NCI-H2107 treated with DMSO at 0.1 percent for 48 hours (cell line): ENCODE data around the gene OOSP4B.
"Not testable (repeated sequence)": the region's sequence is repeated elsewhere in the genome, so short reads cannot be mapped to it uniquely, and the experiment has no call there.

ENCODE experiments used
- DNase-seq: peaks from one replicate; lab custom pipeline; 2025; ENCODE audit not compliant: unreplicated experiment; lab: John Stamatoyannopoulos, UW

The OOSP4B gene

DNA sequence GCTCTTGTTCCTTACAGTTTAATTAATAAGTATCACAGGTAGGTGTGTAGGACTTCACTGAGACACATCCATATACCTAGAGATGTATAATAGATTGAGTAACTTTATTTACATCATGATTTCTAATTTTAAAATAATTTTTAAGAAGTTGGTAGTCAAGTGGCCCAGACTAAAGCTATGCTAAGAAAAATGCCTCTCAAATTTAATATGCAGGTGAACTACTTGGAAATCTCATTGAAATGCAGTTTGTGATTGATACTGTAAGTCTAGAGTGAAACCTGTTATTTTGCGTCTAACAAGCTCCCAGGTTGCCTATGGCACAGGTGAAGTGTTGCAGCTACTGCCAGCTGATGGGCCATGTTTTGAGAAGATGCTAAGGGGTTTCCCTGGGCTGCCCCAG, at the start of gene OOSP4B:
Gene OOSP4B (plus strand): TSS at position 301 of the 400 bp plus-strand sequence.
- DNase-seq: no peak

GRCh38 chr11:59967677-59968394, 49.1 kb upstream of the OOSP4B start:
- no peak for DNase-seq

- no peak for DNase-seq
Observed at GRCh38 chr11:59968395-59968783, 48.6 kb upstream of the OOSP4B start.

DNA sequence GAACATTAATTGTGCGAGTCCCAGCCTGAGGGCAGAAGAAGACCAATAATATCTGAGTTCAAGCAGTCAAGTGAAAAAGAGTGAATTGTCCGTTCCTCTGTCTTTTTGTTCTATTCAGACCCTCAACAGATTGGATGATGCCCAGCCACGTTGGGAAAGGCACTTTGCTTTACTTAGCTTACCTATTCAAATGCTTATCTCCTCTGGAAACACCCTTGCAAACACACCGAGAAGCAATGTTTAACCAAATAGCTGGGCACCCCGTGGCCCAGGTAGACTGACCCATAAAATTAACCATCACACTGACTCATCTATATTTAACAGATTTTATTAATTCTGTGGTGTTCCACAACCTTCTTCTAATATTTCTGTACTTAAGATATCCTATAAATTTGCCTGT, 43.9 kb upstream of the OOSP4B start:
- DNase-seq: no peak

DNA sequence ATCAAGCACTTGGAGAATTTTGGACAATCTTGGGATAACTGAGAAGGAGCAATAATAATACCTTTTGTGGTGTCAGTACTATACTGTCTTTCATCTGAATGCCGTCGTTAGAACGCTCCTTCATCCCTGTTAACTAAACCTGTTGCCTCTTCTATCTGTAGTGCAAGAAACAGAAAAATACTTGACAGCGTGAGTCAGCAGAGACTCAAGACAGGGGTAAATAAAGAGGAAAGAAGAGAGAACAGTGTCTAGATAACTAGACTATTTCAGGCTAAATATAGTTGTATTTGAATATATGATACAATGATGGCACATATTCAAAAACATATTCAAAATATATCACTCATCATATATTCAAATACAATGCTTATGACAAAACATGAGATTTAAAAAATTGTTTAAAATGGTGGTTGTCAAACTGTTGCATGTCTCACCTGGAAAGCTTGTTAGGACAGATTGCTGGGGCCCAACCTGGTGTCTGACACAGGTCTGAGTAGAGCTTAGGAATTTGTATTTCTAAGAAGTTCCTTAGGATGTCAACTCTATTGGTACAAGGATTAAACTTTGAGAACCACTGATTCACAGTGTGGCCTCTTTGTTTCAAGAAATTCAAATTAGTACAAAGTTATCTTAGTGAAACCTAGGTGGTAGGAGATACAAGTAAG, 35.7 kb upstream of the OOSP4B start:
- no peak for DNase-seq

DNA sequence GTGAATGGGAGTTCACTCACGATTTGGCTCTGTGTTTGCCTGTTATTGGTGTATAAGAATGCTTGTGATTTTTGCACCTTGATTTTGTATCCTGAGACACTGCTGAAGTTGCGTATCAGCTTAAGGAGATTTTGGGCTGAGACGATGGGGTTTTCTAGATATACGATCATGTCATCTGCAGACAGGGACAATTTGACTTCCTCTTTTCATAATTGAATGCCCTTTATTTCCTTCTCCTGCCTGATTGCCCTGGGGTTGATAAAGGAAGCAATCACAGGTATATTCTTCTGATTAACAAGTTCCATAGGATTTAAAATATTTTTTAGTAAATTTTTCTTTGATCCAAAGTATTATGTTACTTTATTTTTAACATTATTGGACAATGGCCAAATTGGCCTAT, 34.9 kb upstream of the OOSP4B start:
- DNase-seq: not testable (repeated sequence)

- DNase-seq: no peak
Observed at GRCh38 chr11:59983212-59983611, 33.8 kb upstream of the OOSP4B start.

GRCh38 chr11:59984368-59984767, 32.6 kb upstream of the OOSP4B start:
- no peak for DNase-seq

DNA sequence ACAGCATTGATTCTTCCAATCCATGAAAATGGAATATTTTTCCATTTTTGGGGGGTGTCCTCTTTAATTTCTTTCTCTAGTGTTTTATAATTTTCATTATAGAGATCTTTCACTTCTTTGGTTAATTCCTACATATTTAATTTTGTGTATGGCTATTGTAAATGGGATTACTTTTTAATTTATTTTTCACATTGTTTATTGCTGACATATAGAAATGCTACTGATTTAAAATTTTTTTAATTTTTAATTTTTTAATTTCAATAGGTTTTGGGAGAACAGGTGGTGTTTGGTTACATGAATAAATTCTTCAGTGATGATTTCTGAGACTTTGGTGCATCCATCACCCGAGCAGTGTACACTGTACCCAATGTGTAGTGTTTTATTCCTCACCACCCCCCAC, 26.6 kb upstream of the OOSP4B start:
- DNase-seq: no peak

DNA sequence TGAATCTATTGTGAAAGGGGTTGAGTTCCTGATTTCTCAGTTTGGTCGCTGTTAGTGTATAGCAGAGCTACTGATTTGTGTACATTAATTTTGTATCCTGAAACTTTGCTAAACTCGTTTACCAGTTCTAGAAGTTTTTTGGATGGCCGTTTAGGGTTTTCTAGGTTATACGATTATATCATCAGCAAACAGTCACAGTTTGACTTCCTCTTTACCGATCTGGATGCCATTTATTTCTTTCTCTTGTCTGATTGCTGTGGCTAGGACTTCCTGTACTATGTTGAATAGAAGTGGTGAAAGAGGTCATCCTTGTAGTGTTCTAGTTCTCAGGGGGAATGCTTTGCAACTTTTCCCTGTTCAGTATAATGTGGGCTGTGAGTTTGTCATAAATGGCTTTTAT, 24.6 kb upstream of the OOSP4B start:
- DNase-seq: no peak

DNA sequence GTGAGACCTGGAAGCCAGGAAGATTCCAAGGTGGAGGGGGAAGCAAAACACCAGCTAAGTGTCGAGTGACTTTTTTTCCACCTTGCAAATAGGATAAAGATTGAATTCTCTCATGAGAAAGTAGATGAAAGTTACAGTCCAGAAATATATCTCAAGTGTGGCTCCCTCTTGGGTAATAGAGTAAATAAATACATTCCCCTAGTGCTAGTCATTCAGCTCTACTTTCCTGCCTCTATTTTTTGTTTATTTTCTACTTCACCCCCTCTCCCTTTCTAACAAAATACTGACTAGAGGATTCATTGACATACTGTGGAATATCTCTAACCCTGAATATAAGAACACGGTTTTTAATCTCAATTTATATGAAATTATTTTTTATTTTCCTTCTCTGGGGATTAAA, 19.2 kb upstream of the OOSP4B start:
- no peak for DNase-seq

GRCh38 chr11:59999691-60000090, 17.3 kb upstream of the OOSP4B start:
- no peak for DNase-seq

DNA sequence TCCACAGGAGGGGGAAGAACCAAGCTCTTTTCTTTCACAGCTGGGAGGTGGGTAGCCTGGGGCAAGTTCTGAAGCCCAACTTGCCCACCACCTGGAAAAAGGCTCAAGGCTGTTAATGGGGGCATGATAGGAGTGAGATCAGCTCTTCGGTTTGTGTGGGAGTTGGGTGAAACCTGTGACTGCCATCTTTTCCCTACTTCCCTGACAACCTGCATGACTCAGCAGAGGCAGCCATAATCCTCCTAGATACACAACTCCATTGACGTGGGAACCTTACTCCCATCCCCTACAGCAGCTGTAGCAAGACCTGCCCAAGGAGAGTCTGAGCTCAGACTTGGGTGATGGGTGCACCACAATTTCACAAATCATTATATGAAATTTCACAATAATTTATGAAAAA, 13.3 kb upstream of the OOSP4B start:
- DNase-seq: no peak

DNA sequence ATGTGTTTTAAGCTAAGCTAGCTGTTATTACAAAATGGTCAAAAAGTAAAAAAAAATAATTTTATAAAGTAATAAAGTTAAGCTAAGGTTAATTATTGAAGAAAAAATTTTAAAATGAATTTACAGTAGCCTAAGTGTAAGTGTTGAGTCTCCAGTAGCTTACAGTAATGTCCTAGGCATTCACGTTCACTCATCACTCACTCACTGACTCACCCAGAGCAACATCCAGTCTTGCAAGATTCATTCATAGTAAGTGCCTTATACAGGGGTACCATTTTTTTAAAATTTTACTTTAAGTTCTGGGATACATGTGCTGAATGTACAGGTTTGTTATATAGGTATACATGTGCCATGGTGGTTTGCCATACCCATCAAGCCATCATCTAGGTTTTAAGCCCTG, 11.6 kb upstream of the OOSP4B start:
- DNase-seq: no peak

- DNase-seq: no peak
Observed at GRCh38 chr11:60018058-60018457, 1.1 kb downstream of the OOSP4B start.

DNA sequence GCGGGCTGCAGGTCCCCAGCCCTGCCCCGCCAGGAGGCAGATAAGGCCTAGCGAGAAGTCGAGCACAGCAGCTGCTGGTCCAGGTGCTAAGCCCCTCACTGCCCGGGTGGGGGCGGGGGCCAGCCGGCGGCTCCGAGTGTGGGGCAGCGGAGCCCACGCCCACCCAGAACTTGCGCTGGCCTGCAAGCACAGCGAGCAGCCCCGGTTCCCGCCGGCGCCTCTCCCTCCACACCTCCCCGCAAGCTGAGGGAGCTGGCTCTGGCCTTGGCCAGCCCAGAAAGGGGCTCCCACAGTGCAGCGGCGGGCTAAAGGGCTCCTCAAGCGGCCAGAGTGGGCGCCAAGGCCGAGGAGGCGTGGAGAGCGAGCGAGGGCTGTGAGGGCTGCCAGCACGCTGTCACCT, 3.4 kb downstream of the OOSP4B start:
- not testable (repeated sequence) for DNase-seq

- DNase-seq: no peak
Observed at GRCh38 chr11:60029015-60029632, 12.1 kb downstream of the OOSP4B start.

DNA sequence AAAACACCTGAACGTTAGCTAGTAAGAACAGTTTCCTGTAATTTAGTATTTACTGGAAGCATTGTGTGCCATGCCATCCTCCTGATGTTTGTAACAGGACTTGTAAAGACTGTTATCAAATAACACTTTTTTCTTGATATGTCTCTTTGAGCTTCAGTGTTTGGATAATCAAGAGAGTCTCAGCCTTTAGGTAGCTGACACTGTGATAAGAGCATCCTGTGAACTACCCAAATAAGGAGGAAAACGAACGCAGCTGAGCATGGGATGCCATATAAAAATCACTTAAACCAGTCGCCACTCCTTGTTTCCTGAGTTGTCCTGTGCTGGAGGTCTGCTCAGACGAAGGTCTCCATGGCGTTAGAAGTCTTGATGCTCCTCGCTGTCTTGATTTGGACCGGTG, 23.1 kb downstream of the OOSP4B start, which contains the start of gene OOSP2:
Gene OOSP2 (plus strand): TSS at position 301 of the 400 bp plus-strand sequence. CDS start 51 bp downstream, at position 352.
- DNase-seq: no peak

DNA sequence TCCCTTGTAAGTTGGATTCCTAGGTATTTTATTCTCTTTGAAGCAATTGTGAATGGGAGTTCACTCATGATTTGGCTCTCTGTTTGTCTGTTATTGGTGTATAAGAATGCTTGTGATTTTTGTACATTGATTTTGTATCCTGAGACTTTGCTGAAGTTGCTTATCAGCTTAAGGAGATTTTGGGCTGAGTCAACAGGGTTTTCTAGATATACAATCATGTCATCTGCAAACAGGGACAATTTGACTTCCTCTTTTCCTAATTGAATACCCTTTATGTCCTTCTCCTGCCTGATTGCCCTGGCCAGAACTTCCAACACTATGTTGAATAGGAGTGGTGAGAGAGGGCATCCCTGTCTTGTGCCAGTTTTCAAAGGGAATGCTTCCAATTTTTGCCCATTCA, 33.4 kb downstream of the OOSP4B start:
- DNase-seq: not testable (repeated sequence)

DNA sequence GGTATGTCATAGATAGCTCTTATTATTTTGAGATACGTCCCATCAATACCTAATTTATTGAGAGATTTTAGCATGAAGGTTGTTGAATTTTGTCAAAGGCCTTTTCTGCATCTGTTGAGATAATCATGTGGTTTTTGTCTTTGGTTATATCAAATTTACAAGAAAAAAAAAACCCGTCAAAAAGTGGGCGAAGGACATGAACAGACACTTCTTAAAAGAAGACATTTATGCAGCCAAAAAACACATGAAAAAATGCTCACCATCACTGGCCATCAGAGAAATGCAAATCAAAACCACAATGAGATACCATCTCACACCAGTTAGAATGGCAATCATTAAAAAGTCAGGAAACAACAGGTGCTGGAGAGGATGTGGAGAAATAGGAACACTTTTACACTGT, 33.9 kb downstream of the OOSP4B start:
- DNase-seq: not testable (repeated sequence)

GRCh38 chr11:60056349-60056969, 39.5 kb downstream of the OOSP4B start, which contains the start of gene MS4A3:
Gene MS4A3 (plus strand): TSS chr11:60056665. CDS start chr11:60061161, 4,496 bp downstream.
- no peak for DNase-seq

- no peak for DNase-seq
Observed at GRCh38 chr11:60059052-60059451, 42.1 kb downstream of the OOSP4B start.
